NCI-H345 (cell line): ENCODE measurements around the gene HOXA2.

Source experiments
- DNase-seq: peaks from one replicate; lab custom pipeline; 2025; lab: John Stamatoyannopoulos, UW

HOXA2 gene

DNA sequence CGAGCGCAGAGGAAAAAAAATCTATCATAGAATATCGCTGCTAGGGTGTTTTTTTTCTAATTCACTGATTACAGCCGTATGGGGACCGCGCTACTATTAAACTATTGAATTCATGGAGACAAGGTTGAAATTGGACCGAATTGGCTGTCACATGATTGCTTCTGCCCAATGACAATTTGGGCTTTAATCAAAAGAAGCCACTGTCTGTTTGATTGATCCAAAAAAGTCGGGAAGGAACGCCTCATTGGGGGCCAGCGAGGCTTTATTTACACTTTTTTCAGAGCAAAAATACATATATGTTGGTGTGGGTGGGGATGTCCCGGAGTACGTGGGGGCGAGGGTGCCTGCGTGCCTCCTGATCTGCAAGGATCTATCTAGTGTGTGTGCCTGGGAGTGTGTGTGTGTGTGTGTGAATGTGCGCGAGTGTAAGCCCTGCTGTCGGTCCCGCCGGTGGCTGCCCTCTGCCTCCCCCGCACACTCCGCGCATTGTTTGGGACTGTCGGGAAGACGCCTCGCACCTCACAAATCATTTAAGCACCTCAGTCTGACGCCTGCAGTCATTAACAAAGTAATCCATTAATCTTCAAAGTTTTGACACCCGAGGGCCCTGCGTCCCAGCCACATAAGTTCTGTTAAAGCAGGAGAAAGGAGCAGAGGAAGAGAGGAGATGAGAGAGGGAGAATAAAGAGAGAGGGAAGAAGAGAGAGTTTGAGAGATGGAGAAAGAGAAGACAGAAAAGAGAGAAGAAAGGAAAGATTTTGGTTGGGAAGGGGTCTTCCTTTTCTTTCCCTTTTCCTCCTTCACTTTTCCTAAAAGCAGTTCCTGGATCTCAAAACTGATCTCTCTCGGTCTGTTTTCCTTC is at the start of gene HOXA2:
HOXA2 (minus strand) TSS at position 103 of the 862 bp plus-strand sequence. CDS start 183 bp downstream, outside the sequence.
- no peak for DNase-seq

DNA sequence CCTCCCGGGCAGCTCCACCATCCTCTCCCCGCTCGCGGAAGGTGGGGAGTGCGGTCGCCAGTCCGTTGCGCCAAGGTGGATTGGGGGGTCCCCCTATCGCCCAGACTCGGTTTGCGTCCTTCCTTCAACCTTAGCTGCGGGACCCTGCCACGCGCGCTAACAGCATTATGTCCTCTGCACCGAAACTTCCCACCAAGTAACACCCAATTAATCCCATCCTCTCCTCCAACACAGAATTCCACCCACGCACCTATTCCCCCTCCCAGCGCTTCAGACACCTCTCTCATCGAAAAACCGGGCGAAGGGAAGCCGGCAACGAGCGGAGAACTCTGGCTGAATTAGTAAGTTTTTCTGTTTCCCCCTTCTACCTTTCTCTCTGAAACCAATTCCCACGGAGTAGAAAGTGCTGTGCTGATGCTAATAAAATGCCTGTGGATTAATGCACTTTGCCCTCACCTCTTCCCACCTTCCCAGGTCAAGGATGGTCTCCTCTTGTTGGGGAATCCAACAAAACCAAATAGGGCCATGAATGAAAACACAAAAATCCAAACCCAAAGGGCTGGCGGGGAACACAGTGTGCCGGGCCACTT is 49.0 kb upstream of the HOXA2 start:
- DNase-seq, result peak; percentile 42

DNA sequence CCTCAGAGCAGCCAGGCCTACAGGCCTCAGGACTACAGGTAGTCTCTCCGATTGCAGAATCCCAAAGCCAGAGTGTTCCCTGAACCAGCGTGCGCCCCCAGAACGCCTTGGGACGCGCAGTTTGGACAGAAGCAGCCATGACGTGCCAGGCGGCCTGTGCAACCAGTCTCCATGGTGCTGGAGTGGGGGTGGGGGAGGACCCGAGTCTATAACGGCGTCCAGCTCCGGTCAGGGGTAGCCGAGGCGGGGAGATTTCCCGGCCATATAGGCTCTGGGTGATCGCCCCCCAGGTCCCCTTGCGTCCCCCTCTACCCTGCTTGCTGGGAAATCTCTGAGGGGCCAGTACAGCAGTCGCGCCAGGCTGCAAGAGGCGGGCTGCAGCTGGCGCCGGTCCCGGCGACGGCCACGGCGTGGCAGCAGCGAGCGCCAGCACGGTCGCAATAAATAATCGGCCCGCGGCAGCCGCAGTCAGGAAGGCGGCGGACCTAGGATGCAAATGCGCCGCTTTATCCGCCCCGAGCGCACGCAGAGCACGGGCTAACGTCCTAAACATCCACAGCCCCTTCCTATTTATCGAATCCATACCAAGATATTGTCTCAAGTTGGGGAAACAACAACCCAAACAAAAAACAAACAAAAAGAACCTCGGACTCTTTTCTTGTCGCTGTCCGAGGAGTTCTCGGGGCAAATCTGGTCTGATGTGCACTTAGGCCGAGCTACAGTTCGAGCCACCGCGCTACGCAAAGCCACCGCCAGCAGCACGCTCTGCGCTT is 48.3 kb upstream of the HOXA2 start:
- peak; percentile 85 for DNase-seq

DNA sequence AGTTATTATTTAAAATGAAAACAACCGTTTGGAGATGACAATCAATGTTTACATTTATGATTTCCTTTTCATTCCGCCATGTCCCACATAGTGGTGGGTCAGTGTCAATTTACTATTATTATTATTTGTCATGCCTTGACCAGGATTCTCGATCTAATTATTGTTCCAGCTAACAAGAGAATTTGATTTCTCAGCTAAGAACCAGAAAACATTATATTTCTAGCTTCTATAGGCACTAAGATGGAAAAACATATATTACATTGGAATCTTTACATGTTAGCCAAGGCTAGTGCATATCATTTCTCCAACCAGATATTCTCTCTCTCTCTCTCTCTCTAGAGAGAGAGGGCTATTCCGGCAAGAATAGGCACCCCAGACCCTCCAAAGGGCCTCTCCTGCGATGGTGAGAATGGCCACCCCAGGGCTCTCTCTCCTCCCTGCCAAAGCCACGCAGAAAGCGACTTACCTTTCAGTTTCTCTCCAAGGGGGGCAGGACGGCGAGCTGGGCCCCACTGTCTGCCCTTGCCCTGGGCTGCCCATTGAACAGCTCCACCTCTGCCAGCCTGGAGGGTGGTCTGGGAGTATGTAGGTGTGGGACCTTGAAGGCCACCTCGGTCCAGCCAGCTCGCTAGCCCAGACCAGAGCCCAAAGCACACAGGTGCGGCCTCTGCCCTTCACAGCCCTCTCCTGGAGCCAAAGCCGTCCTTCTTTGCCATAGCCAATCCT is 47.5 kb upstream of the HOXA2 start:
- peak; percentile 52 for DNase-seq

DNA sequence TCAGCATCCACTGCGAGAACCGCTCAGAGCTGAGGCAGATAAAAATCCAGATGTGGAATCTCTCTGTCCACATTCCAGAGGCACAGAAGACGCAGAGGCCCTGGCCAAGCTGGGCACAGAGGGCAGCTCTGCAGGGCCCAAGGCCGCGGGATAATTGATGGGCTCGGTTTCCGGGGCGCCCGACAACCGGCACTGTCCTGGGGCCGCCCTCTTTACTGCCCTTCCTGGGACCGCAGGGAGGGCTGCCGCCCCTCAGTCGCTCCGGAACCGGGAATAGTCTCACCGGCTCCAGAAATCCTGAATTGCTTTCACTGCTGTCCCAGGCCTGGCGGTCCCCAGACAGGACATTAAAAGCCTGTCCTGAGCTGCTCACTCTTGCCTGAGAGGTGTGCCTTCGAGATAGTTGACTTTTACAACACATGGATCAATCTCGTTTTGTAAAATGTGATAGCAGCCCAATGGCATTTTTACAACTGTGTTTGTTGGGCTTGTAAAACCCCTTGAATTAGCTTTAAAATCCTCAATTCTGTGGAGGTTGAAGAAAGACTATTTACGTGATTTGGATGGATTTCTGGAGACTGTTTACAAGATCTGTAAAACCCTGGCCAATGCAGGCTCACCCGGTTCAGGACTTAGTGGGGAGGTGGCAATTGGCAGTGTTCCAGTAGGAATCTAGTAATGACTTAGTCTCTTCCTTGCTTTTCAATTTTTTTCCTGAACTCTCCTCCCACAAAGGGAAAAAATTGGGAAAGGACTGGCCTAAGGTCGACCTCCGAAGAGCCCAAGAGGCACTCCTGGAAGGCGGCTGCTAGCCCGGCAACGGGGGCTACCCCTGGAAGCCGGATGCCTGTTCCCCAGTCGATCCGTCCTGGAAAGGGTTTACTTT is 46.5 kb upstream of the HOXA2 start:
- DNase-seq, result peak; percentile 15

DNA sequence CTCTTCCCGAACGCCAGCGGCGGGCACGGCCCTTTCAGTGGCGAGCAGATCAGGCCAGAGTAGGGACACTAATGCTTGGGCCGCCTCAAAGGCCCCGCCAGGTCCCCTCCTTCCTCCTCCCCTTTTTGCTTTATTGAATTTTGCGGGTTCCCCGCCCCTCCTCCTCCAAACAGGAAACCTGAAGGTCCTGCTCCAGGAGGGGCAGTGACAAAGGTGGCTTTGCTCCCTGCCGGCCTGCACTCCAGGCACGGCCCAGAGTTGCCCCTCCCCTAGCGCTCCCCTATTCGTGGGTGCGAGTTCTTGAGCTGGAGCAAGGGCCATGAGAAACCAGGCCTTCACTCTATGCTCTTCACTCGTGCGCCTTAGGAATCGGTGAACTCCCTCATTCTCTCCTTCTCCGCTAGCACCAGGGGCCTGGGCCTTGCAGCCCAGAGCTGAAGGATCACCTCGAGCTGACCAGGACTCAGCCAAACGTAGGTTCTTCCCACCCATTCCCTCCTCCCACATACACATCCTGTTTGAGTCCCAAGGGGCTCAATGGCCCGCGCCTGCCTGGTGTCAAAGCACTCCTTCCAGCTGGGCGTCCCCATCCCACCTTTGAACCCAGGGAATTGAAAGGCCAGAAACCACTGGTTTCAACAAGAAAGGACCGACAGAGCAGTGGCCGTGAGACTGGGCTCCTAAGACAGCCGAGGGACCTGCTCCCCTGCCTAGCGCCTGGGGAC is 45.7 kb upstream of the HOXA2 start:
- DNase-seq, result no peak

DNA sequence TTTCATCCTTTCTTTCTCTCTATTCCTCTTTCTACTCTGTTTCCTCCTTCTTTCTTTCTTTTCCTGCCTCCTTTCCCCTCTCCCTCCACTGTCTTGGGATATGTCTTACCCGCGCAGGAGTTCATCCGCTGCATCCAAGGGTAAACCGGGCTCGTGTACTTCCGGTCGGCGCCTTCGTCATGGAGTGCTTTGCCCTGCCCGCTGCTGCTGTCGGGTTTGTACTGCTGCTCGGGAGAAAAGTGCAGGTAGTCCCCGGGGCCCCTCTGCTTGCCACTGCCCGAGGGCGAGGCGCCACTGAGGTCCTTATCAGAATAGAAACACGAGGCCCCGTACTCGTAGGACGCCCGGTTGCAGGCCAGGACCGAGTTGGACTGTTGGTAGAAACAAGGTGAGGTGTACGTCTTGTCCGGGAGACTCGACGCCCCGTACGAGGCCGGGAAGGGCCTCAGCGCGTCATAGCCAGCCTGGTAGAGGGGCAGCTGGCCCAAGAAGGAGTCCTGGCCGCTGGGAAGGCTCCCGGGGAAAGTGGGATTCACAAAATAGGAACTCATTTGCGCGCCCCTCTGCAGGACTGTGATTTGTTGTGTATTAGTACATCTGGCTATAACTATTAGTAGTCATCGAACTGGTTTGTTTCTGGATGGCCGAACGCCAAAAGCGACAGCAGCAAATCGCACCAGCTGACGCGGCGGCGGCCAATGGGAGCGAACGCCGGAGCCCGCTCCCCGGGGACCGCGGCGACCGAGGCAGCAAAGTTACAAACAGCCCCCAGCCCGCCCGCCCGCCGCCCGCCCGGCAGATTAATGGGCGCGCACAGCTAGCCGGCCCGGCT is 44.9 kb upstream of the HOXA2 start, which contains the start of gene HOXA6:
HOXA6 (minus strand) TSS at position 576 of the 832 bp plus-strand sequence; CDS start at position 551, 25 bp downstream.
- DNase-seq, result no peak

DNA sequence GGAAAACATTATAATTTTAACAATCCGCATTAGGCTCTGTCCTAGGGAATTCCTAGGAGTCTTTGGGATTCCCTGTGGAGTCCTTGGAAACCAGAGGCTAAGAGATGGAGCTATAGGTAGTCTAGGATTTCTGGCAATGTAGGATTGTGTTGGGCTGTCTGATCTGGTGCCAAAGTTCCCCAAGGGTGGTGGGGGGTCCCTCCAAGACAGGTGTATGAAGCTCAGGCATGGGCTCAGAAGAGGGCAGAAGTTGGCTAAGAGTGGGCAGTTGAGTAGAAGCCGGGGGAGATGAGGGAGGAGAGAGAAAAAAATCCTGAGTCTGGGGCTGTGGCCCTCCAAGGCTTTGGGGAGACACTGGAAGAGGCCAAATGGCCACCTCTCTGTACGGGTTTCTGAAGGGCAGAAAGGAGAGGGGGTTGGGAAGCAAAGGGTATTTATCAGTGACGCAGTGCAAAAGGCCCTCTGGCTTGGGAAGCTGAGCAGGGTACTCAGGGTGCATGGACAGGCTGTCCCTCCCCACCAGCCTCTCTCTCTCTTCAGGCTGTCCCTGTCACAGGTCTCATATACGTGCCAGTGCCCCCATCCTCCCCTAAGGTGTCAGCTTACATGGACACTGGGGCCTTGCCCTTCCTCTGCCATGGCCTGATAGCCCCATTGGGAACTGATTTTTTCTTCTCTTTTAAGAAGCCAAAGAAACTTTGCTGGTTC is 44.2 kb upstream of the HOXA2 start:
- DNase-seq, result no peak

DNA sequence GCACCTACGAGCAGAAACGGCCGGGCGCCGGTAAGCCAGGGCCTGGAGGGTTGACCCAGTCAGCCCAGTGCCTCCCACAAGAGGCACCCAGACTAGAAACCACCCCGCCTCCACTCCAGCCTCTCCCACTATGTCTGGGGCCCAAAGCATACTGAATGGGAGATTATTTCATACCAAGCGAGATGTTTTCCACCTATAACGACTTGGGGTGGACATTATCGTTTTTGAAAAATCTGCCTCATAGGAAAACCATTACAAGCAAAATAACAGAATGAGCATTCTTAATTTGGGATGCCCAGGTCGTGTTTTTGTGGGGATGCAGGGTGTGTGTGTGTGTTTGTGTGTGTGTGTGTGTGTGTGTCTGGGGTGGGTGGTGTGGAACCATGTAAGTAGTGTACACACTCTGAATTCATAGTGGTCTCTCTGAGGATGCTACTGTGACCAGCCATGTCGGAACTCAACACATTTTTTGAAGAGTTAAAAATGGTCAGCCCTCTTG is 43.5 kb upstream of the HOXA2 start:
- no peak for DNase-seq

DNA sequence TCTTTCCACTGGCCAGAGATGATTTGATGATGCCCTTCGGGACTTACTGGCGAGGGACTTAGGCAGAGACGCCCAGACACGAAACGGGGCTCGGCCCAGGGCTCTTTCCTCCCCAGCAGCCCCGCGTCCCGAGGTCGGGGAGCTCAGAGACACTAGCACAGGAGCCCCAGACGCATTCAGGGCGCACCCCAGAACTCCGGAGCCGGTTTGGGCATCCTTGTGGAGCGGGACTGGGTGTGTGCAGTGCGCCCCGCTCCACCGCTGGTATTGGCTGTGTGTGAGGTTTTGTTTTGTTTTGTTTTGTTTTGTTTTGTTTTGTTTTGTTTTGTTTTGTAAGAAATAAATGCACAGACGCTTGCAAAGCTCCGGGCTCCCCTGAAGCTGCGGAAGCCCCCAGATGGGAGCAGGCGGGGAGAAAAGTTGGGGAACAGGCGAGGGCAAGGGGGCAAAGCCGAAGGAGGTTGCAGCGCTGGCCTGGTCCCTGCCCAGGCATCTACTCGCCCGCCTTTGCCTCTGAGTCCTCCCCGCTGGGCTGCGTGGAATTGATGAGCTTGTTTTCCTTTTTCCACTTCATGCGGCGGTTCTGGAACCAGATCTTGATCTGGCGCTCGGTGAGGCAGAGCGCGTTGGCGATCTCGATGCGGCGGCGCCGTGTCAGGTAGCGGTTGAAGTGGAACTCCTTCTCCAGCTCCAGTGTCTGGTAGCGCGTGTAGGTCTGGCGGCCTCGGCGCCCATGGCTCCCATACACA is 42.9 kb upstream of the HOXA2 start:
- no peak for DNase-seq

DNA sequence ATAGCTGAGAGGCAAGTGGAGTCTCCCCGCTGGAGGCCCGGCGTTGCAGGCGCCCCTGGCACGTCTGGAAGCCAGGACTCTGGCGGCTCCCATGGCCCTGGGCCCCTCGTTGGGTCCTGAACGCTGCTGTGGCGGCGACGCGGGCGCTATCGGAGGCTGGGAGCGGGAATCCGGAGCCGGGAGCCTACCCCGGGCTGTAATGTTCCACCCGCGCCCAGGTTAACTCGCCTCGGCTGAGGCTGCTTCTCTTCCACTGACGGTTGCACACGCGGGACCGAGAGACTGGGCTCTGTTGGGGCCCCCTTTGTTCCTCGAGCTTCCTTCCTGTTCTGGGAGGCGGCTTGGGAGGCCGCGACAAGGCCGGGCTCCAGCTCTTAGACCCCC is 42.3 kb upstream of the HOXA2 start:
- DNase-seq, result no peak

DNA sequence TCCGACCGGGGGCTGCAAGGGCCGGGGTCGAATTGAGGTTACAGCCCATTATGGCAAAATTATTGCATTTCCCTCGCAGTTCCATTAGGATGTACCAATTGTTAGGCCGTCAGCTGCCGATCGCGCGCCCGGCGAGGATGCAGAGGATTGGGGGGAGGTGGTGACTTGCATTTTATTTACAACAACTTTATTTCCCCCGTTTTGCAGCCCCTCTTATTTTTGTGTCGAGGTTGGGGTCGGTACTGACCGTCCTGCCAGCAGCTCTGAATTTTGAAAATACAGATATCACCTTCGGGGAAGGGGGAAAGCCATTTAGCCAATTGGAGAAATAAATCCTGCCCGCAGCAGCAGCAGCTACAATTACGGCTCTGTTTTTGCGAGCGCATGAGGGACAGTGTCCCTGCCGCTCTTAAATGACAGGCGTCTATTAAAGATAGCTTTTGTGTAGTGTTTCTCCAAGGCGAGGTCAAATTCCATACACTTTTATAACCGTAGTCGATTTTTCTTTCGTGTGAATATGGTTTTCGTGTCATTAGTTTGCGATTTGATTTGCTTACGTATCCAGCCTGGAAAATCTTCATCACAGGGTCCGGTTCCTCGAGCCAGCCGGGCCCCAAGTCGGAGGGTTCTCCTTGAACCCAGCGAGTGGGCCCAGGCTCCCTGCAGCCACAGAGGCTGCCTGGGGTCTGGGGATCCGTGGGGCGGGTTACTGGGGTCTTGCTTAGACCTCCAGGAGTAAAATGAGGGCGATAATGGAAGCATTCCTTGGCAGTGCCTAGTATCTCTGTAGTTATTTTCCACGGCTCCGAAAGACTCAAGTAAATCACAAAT is 41.7 kb upstream of the HOXA2 start:
- DNase-seq, result no peak

DNA sequence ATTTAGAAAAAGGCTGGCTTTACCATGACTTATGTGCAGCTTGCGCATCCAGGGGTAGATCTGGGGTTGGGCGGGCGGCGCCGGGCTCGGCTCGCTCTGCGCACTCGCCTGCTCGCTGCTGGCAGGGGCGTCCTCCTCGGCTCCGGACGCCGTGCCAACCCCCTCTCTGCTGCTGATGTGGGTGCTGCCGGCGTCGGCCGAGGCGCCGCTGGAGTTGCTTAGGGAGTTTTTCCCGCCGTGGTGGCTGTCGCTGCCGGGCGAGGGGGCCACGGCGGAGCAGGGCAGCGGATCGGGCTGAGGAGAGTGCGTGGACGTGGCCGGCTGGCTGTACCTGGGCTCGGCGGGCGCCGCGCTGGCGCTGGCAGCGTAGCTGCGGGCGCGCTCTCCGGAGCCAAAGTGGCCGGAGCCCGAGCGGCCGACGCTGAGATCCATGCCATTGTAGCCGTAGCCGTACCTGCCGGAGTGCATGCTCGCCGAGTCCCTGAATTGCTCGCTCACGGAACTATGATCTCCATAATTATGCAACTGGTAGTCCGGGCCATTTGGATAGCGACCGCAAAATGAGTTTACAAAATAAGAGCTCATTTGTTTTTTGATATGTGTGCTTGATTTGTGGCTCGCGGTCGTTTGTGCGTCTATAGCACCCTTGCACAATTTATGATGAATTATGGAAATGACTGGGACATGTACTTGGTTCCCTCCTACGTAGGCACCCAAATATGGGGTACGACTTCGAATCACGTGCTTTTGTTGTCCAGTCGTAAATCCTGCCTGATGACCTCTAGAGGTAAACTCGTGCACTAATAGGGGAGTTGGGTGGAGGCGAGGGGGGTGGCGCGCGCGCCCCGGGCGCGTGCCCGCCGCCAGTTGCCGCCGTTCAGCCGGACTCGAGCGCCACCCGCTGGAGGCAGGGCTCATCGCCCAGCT is 40.8 kb upstream of the HOXA2 start, which contains the start of gene HOXA5:
HOXA5 (minus strand) TSS at position 659 of the 927 bp plus-strand sequence; CDS start at position 585, 74 bp downstream.
- no peak for DNase-seq

DNA sequence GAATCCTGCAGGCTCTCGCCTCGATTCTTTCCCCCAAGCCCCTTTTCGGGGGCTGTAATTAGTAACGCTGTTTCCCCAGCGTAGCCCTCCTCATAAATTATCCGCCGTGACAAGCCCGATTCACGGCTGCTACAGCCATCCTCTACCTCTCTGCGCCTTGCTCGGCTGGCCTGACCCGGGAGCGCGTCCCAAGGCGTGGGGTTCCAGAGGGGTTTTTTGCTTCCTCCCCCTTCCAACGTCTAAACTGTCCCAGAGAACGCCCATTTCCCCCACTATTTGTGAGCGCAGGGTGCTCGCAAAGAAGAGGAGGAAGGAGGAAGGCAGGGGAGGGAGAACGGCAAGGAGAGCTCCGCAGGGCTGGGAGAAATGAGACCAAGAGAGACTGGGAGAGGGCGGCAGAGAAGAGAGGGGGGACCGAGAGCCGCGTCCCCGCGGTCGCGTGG is 40.1 kb upstream of the HOXA2 start:
- no peak for DNase-seq

DNA sequence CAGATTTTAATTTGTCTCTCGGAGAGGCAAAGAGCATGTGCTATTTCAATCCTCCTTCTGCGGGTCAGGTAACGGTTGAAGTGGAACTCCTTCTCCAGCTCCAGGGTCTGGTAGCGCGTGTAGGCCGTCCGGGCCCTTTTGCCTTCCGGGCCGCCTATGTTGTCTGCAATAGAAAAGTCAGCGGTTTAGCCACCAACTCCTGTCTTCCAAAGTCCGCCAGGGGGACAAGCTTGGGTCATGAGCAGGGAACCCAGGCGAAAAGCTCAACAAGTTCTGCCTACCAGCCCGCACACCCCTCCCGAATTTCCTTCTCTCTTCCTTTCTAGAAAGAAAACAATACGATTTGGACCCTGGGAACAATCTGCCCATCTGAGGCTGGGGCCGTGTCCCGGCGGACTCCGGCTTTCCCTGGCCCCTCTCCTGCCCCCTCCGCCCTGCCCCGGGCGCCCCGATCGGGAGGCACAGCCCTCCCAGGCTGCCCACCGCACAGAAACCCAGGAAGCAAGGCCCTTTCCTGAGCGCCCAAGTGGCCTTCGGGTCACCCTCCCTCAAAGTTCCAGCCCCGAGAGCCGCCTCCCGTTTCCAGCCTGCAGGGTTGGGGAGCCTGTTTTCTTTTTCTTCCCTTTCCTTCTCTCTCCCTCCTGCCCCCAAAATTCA is 39.6 kb upstream of the HOXA2 start:
- DNase-seq, result no peak
